Fibroblast of lung (primary cell): ENCODE results near the gene C6orf141. TPM values are rescaled to one million over a fixed set of nuclear protein-coding genes. Genes with fewer than 3 reads are reported as not detected.

Experiments used
- DNase-seq, 2 donors: peaks; one replicate each; pipeline versions ENCODE4 v3.0.0 to v3.0.0-alpha.2; 2010; ENCODE audit warnings: low read depth in 2 of 2
- H2AFZ ChIP-seq: 2 replicates; pipeline ENCODE4 v1.5.1; 2012; ENCODE audit warnings: low read length, control low read depth, inconsistent platforms
- H3K27ac ChIP-seq: 2 replicates; pipeline ENCODE4 v1.5.1; 2011; ENCODE audit warnings: low read length, control low read depth; ENCODE audit not compliant: insufficient read depth
- H3K27me3 ChIP-seq: 2 replicates; pipeline ENCODE4 v1.5.1; 2011; ENCODE audit warnings: mild to moderate bottlenecking, low read length; ENCODE audit not compliant: control insufficient read depth, insufficient read depth
- H3K36me3 ChIP-seq: 2 replicates; pipeline ENCODE4 v1.5.1; 2011; ENCODE audit warnings: low read length; ENCODE audit not compliant: control insufficient read depth, insufficient read depth
- H3K4me1 ChIP-seq: 2 replicates; pipeline ENCODE4 v1.5.1; 2011; ENCODE audit warnings: low read length; ENCODE audit not compliant: control insufficient read depth, insufficient read depth; ENCODE audit errors: extremely low read depth
- H3K4me2 ChIP-seq: 2 replicates; pipeline ENCODE4 v1.5.1; 2011; ENCODE audit warnings: low read length, control low read depth; ENCODE audit not compliant: insufficient read depth; ENCODE audit errors: extremely low read depth
- H3K4me3 ChIP-seq, 4 experiments: fragments of 200-600 bp in 1 of 4; sonication (generic) in 1 of 4; replicated peaks in 1 of 4; 2 replicates each; pipeline ENCODE4 v1.5.1; 2011 to 2016; ENCODE audit warnings: low read length in 4 of 4, low read depth in 3 of 4, mild to moderate bottlenecking in 3 of 4, control low read depth in 2 of 4, inconsistent platforms in 1 of 4, mixed read lengths in 1 of 4; ENCODE audit not compliant: insufficient read depth in 1 of 4; ENCODE audit errors: control extremely low read depth in 1 of 4
- H3K79me2 ChIP-seq: 2 replicates; pipeline ENCODE4 v1.5.1; 2012; ENCODE audit warnings: mild to moderate bottlenecking, low read length, inconsistent platforms; ENCODE audit not compliant: control insufficient read depth, insufficient read depth
- H3K9ac ChIP-seq: 2 replicates; pipeline ENCODE4 v1.5.1; 2011; ENCODE audit warnings: mild to moderate bottlenecking, low read length, control low read depth; ENCODE audit not compliant: insufficient read depth
- H3K9me3 ChIP-seq: 2 replicates; pipeline ENCODE4 v1.5.1; 2012; ENCODE audit warnings: low read depth, low read length; ENCODE audit not compliant: control insufficient read depth, insufficient read depth
- H4K20me1 ChIP-seq: 2 replicates; pipeline ENCODE4 v1.5.1; 2011; ENCODE audit warnings: low read length; ENCODE audit not compliant: control insufficient read depth, insufficient read depth; ENCODE audit errors: extremely low read depth
- EZH2 ChIP-seq: IDR thresholded peaks from 2 replicates; pipeline ENCODE4 v1.5.1; 2012; ENCODE audit warnings: low read length, control low read depth, mild to moderate bottlenecking; ENCODE audit errors: missing control alignments
- polyA minus RNA-seq: library from RNA; depleted of rRNA, polyadenylated mRNA; stranded (reverse); fragments of >200 nt; gene quantifications from 2 replicates; pipeline ENCODE4 v1.2.3, GENCODE V29; 2011; ENCODE audit warnings: low replicate concordance
- polyA plus RNA-seq, 2 donors: library from polyadenylated mRNA; depleted of rRNA in 1 of 2; stranded (reverse) in 1 of 2; unstranded in 1 of 2; fragments of >200 nt; gene quantifications; 2 replicates each; pipeline ENCODE4 v1.2.1, GENCODE V29; 2011 to 2012; ENCODE audit warnings: missing spikeins in 1 of 2
- total RNA-seq: library from RNA; depleted of rRNA; stranded (reverse); fragments of >200 nt; gene quantifications from 2 replicates; pipeline ENCODE4 v1.2.1, GENCODE V29; 2014
- TF ChIP-seq, protein P1 (sequence below), 2 donors: IDR thresholded peaks in 1 of 2; conservative IDR thresholded peaks in 1 of 2; 1 replicate in 1 of 2; 2 replicates in 1 of 2; pipeline ENCODE4 v1.5.1; 2011 to 2012; ENCODE audit warnings: low read length in 2 of 2, control low read depth in 1 of 2, inconsistent platforms in 1 of 2, low read depth in 1 of 2, mild to moderate bottlenecking in 1 of 2

C6orf141 gene
- 0.33 and 0.77 TPM in 2 replicates for total RNA-seq
- 0.06 and 1.0 TPM in 2 replicates for polyA plus RNA-seq
- 0.80 TPM in 1 of 2 replicates, not detected in the other for polyA plus RNA-seq (2012)
- polyA minus RNA-seq = not detected in 2 replicates

DNA sequence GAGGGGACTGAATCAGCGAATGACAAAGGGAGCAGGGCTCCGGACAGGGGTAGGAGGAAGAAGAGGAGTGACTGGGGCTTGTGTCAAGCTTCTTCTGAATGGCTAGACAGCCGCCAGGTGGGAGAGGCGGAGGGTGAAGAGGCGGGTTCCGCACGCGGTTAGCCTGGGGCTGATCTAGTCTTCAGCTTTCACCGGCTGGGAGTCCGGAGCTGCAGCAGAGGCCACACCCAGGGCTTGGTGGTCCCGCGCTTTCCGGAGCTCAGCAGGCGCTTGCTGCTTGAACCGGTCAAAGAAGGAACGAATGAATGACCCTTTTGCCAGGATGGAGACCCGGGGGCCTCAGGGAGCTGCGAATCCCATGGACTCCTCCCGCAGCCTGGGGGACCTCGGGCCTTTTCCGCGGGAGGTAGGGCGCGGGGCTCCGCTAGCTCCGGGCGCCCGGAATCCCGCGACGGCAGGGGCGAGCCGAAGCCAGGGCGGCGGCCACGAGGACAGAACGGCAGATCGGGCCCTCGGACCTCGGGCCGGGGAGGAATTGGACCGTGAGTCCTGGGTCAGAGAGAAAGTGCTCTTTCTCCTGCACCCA is at the start of gene C6orf141:
TSS of gene C6orf141 (plus strand) at position 177 of the 586 bp plus-strand sequence. CDS start at position 302, 125 bp downstream.
- no peaks in the 10 kb centered on the region for H3K9me3 ChIP-seq
- H2AFZ ChIP-seq = peak within 1 kb of the TSS; percentile 68
- peak in 1 of 2 donors; percentile 59 for DNase-seq
- no peak within 1 kb of the TSS for H3K27ac ChIP-seq
- H3K27me3 ChIP-seq = peaks cover 10% of the 10 kb centered on the region
- no peak within 1 kb of the TSS for H3K9ac ChIP-seq
- H3K4me3 ChIP-seq = peak within 1 kb of the TSS; percentile 24 to 72 (median 45)
- H3K4me1 ChIP-seq = no peaks in the 10 kb centered on the region
- H4K20me1 ChIP-seq = no peaks in the 10 kb centered on the region
- no peaks in the 10 kb centered on the region for H3K36me3 ChIP-seq
- H3K4me2 ChIP-seq = peak within 1 kb of the TSS; percentile 53
- H3K79me2 ChIP-seq = no peaks in the 10 kb centered on the region
- TF ChIP-seq EZH2 = peak; percentile 68
- TF ChIP-seq, protein P1, sequence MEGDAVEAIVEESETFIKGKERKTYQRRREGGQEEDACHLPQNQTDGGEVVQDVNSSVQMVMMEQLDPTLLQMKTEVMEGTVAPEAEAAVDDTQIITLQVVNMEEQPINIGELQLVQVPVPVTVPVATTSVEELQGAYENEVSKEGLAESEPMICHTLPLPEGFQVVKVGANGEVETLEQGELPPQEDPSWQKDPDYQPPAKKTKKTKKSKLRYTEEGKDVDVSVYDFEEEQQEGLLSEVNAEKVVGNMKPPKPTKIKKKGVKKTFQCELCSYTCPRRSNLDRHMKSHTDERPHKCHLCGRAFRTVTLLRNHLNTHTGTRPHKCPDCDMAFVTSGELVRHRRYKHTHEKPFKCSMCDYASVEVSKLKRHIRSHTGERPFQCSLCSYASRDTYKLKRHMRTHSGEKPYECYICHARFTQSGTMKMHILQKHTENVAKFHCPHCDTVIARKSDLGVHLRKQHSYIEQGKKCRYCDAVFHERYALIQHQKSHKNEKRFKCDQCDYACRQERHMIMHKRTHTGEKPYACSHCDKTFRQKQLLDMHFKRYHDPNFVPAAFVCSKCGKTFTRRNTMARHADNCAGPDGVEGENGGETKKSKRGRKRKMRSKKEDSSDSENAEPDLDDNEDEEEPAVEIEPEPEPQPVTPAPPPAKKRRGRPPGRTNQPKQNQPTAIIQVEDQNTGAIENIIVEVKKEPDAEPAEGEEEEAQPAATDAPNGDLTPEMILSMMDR (conservative IDR thresholded peaks at IDR 0.05 in 1 of 2, IDR thresholded peaks at IDR 0.05 in 1 of 2; ENCODE audit: low read depth in 1 of 2, low read length in 2 of 2) = no peak

DNA sequence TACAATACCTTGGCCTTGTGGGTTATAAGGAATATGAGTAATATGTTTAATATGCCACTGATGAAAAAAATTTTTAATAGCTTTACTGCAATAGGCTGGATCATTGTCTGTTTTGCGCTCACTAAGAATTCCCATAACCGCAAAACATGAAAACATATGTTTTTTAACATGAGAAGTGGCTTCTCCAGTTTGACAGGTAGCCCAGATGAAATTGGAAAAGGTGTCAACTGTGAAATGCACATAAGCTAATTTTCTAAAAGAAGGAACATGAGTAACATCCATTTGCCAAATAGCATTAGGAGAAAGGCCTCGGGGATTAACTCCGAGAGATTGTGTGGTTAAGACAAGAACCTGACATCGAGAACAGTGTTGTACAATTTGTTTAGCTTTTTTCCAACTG is 45.8 kb upstream of the C6orf141 start:
- DNase-seq = no peak
- Histone ChIP-seq H3K27ac (no peak overlapping the region), H4K20me1 (no peaks in the 10 kb centered on the region), H3K4me1 (no peaks in the 10 kb centered on the region), H3K9ac (no peak overlapping the region), H3K9me3 (no peaks in the 10 kb centered on the region), H2AFZ (no peak overlapping the region), H3K36me3 (no peaks in the 10 kb centered on the region), H3K79me2 (no peaks in the 10 kb centered on the region), H3K4me2 (no peak overlapping the region), H3K27me3 (no peaks in the 10 kb centered on the region), H3K4me3 (no peak overlapping the region)
- TF ChIP-seq EZH2 = no peak
- TF ChIP-seq, protein P1 (conservative IDR thresholded peaks at IDR 0.05 in 1 of 2, IDR thresholded peaks at IDR 0.05 in 1 of 2; ENCODE audit: low read depth in 1 of 2, low read length in 2 of 2) = no peak

DNA sequence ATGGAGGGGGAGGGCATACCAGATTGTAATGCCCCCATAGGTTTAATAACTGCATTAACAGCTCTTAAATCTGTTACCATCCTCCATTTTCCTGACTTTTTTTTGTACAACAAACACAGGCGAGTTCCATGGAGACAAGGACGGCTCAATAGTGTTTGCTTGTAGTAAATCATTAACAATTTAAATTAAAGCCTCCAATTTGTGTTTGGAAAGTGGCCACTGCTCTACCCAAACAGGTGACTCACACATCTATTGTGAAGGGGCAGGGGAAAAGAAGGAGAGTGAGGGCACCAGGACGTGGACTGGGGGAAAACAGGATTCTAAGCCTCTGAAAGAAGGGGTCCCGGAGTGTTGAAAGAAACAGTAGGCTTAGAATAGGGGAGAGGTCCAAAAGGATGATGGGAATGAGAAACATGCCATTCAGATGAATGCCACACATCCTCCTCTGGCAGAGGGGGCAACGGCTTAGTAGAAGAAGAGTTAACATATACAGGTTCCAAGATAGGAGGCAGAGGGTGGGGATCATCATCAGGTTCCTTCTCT is 43.8 kb upstream of the C6orf141 start:
- H3K4me2 ChIP-seq = no peak overlapping the region
- H3K79me2 ChIP-seq = no peaks in the 10 kb centered on the region
- H3K9me3 ChIP-seq = no peaks in the 10 kb centered on the region
- H4K20me1 ChIP-seq = no peaks in the 10 kb centered on the region
- H3K4me3 ChIP-seq = no peak overlapping the region
- no peak overlapping the region for H2AFZ ChIP-seq
- TF ChIP-seq, protein P1 (conservative IDR thresholded peaks at IDR 0.05 in 1 of 2, IDR thresholded peaks at IDR 0.05 in 1 of 2; ENCODE audit: low read depth in 1 of 2, low read length in 2 of 2) = no peak
- no peak for TF ChIP-seq EZH2
- H3K4me1 ChIP-seq = no peaks in the 10 kb centered on the region
- no peaks in the 10 kb centered on the region for H3K36me3 ChIP-seq
- no peak for DNase-seq
- H3K27ac ChIP-seq = no peak overlapping the region
- no peaks in the 10 kb centered on the region for H3K27me3 ChIP-seq
- H3K9ac ChIP-seq = no peak overlapping the region
